Measurements from ENCODE around the gene PRELID3B. TPM values are rescaled to one million over a fixed set of nuclear protein-coding genes. Genes with fewer than 3 reads are reported as not detected.

PRELID3B gene
- 81.9 and 83.4 TPM in 2 replicates for total RNA-seq (2021)
- percentile 91 among the genes with signal in this experiment for Bru-seq, nascent RNA
- BruChase-seq, experiment 1, labeled RNA remaining after a 2-hour chase: percentile 95 among the genes with signal in this experiment
- BruChase-seq, experiment 2, labeled RNA remaining after a 6-hour chase: percentile 98 among the genes with signal in this experiment
- long read RNA-seq, transcript PRELID3B-202 (5 exons, 943 nt): minor isoform, 9 of 156 reads
- long read RNA-seq, transcript PRELID3B-203 (6 exons, 704 nt): minor isoform, 14 of 156 reads
- long read RNA-seq, transcript PRELID3B-201 (6 exons, 2,626 nt): major isoform, 127 of 156 reads
- long read RNA-seq, partial matches to known transcripts: 0 of 156 reads
- long read RNA-seq, other reads (novel, unspliced or antisense): 6 of 156 reads

- no TSS peak for BruUV-seq (replicated peaks)
- Histone ChIP-seq H3K4me1 (ENCODE audit: insufficient read depth, low read length, poor library complexity, severe bottlenecking) (peaks cover 4% of the 10 kb centered on the region), H3K27me3 (replicated peaks; ENCODE audit: insufficient read depth, low read depth, low read length, poor library complexity) (no peaks in the 10 kb centered on the region), H3K36me3 (ENCODE audit: insufficient read depth, low read length, poor library complexity, severe bottlenecking) (peaks cover 12% of the 10 kb centered on the region), H3K9me3 (ENCODE audit: low read depth, low read length, poor library complexity, severe bottlenecking) (no peaks in the 10 kb centered on the region), H3K27ac (ENCODE audit: low read depth, low read length, poor library complexity, severe bottlenecking) (peak within 1 kb of the TSS; percentile 79), H3K4me3 (ENCODE audit: low read depth, low read length, poor library complexity, severe bottlenecking) (peak within 1 kb of the TSS; percentile 80)
- CTCF ChIA-PET: no interaction called here
- POLR2A ChIA-PET (ENCODE audit: low non-redundant PET): no interaction called here
- intact Hi-C loops (cut with micrococcal nuclease; ENCODE audit: unreplicated experiment): no loop called here
- TF ChIP-seq, protein P1, sequence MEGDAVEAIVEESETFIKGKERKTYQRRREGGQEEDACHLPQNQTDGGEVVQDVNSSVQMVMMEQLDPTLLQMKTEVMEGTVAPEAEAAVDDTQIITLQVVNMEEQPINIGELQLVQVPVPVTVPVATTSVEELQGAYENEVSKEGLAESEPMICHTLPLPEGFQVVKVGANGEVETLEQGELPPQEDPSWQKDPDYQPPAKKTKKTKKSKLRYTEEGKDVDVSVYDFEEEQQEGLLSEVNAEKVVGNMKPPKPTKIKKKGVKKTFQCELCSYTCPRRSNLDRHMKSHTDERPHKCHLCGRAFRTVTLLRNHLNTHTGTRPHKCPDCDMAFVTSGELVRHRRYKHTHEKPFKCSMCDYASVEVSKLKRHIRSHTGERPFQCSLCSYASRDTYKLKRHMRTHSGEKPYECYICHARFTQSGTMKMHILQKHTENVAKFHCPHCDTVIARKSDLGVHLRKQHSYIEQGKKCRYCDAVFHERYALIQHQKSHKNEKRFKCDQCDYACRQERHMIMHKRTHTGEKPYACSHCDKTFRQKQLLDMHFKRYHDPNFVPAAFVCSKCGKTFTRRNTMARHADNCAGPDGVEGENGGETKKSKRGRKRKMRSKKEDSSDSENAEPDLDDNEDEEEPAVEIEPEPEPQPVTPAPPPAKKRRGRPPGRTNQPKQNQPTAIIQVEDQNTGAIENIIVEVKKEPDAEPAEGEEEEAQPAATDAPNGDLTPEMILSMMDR (conservative IDR thresholded peaks at IDR 0.05; ENCODE audit: low read depth, low read length): no peak
- TF ChIP-seq EZH2 (IDR thresholded peaks at IDR 0.05; ENCODE audit: borderline replicate concordance, low read depth, low read length, poor library complexity, severe bottlenecking): no peak
- peak; percentile 33 for DNase-seq (ENCODE audit: low spot score)
Measured at GRCh38 chr20:59042151-59042795, at the start of gene PRELID3B. PRELID3B (minus strand) TSS chr20:59042786; CDS start chr20:59042730, 56 bp downstream.

- peaks cover 46% of the 10 kb centered on the region for H3K27me3 ChIP-seq (replicated peaks; ENCODE audit: insufficient read depth, low read depth, low read length, poor library complexity)
- no peaks in the 10 kb centered on the region for H3K36me3 ChIP-seq (ENCODE audit: insufficient read depth, low read length, poor library complexity, severe bottlenecking)
- H3K9me3 ChIP-seq (ENCODE audit: low read depth, low read length, poor library complexity, severe bottlenecking): no peaks in the 10 kb centered on the region
- ChIA-PET CTCF (interaction anchor here (0.5 to 1.3 kb wide), 12 partner anchors 10 to 408 kb away, joined by 3 to 15 read pairs (median 3); no protein-coding TSS in a partner anchor), POLR2A (ENCODE audit: low non-redundant PET) (interaction anchor here (0.5 kb wide), 1 partner anchor 55 kb away, joined by 3 read pairs; no protein-coding TSS in a partner anchor)
- H3K27ac ChIP-seq (ENCODE audit: low read depth, low read length, poor library complexity, severe bottlenecking): no peak overlapping the region
- intact Hi-C loops (cut with micrococcal nuclease; ENCODE audit: unreplicated experiment): loop anchor here (1.0 to 10.0 kb wide), 6 partner anchors 69 to 367 kb away; no protein-coding TSS in a partner anchor
- no TSS peak for BruUV-seq (replicated peaks)
- H3K4me3 ChIP-seq (ENCODE audit: low read depth, low read length, poor library complexity, severe bottlenecking): no peak overlapping the region
- DNase-seq (ENCODE audit: low spot score): peak; percentile 79
- H3K4me1 ChIP-seq (ENCODE audit: insufficient read depth, low read length, poor library complexity, severe bottlenecking): no peaks in the 10 kb centered on the region
- TF ChIP-seq EZH2 (IDR thresholded peaks at IDR 0.05; ENCODE audit: borderline replicate concordance, low read depth, low read length, poor library complexity, severe bottlenecking): no peak
- TF ChIP-seq, protein P1 (conservative IDR thresholded peaks at IDR 0.05; ENCODE audit: low read depth, low read length): peak; percentile 91
Measured at GRCh38 chr20:59087829-59088433, 45.3 kb upstream of the PRELID3B start.

- Histone ChIP-seq H3K27me3 (replicated peaks; ENCODE audit: insufficient read depth, low read depth, low read length, poor library complexity) (peaks cover 44% of the 10 kb centered on the region), H3K4me3 (ENCODE audit: low read depth, low read length, poor library complexity, severe bottlenecking) (no peak overlapping the region), H3K27ac (ENCODE audit: low read depth, low read length, poor library complexity, severe bottlenecking) (no peak overlapping the region), H3K4me1 (ENCODE audit: insufficient read depth, low read length, poor library complexity, severe bottlenecking) (no peaks in the 10 kb centered on the region), H3K9me3 (ENCODE audit: low read depth, low read length, poor library complexity, severe bottlenecking) (no peaks in the 10 kb centered on the region), H3K36me3 (ENCODE audit: insufficient read depth, low read length, poor library complexity, severe bottlenecking) (no peaks in the 10 kb centered on the region)
- no peak for TF ChIP-seq EZH2 (IDR thresholded peaks at IDR 0.05; ENCODE audit: borderline replicate concordance, low read depth, low read length, poor library complexity, severe bottlenecking)
- TF ChIP-seq, protein P1 (conservative IDR thresholded peaks at IDR 0.05; ENCODE audit: low read depth, low read length): no peak
- no peak for DNase-seq (ENCODE audit: low spot score)
- ChIA-PET POLR2A (ENCODE audit: low non-redundant PET) (no interaction called here), CTCF (interaction anchor here (1.3 kb wide), 2 partner anchors 121 to 135 kb away, joined by 9 to 15 read pairs; no protein-coding TSS in a partner anchor)
- intact Hi-C loops (cut with micrococcal nuclease; ENCODE audit: unreplicated experiment): loop anchor here (5.0 to 10.0 kb wide), 4 partner anchors 70 to 315 kb away; no protein-coding TSS in a partner anchor
- no TSS peak for BruUV-seq (replicated peaks)
Measured at GRCh38 chr20:59086923-59087322, 44.3 kb upstream of the PRELID3B start.
